CD4-positive, alpha-beta T cell treated with Interleukin-15 for 1 hour (primary cell): ENCODE measurements around the gene SLC26A4.

Experiments
- DNase-seq: peaks from one replicate; pipeline ENCODE4 v3.0.0-alpha.2; 2020

Gene SLC26A4

GRCh38 chr7:107754642-107755041 lies 94.0 kb downstream of the SLC26A4 start:
- DNase-seq = no peak

DNA sequence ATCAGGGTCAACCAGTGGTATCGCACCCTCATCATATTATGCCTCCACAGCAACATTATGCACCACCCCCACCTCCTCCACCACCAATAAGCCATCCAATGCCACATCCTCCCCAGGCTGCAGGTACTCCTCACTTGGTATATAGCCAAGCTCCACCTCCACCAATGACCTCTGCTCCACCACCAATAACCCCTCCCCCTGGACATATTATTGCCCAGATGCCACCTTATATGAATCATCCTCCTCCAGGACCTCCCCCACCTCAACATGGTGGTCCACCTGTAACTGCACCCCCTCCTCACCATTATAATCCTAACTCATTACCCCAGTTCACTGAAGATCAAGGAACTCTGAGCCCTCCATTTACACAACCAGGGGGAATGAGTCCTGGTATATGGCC lies 98.0 kb downstream of the SLC26A4 start:
- no peak for DNase-seq

DNA sequence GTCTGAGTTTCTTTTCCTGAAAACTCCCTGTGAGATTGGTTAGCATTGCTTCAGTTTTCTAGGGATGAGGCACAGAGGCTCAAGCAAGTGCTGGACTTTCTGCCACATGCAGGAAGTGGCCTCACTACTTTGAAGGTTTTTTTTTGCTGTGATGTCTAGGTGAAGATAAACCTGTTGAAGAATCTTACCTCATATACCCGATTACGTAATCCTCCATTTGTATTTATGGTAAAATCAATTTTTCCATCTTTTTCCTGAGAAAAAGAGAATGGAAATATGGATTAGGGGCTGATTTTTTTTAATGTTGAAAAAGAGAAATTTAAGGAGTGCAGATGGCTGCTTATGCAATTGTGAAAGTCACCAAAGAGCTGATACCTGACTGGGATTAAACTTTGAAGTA lies 106.8 kb downstream of the SLC26A4 start:
- no peak for DNase-seq
